Measurements from ENCODE around the gene ATP6V1G2.
"Not testable (repeated sequence)": the region's sequence is repeated elsewhere in the genome, so short reads cannot be mapped to it uniquely, and the experiment has no call there.

Gene ATP6V1G2
- total RNA-seq, result 0 to 0.77 (median 0.10) reads per million in 17 experiments

DNA sequence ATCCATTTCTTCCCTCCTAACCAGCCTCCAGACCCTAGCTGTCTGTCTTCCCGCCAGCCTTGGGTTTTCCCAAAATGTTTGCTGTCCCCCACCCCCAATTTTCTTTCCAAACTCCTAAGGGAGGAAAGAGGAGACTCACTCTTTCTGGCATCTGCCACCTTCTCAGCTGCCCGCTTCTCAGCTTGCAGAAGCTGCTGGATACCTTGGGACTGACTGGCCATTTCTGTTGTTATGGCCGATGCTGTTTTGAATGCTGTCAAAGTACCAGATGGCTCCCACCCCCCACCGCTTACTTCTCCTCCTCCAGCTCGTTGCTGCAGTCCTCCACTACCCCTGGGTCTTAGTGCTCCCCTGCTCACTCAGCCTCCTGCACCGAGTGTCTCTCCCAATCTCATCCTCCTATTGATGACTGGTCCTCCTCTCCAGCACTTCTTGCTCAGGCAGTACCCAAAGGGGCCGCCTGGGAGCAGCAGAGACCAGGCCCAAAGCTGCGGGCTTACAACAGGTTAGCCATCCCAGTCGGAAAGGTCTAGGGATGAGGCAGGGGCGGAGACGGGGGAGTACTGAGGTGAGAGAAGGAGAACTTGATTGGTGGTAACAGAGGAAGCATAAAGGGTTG lies at the start of gene ATP6V1G2:
ATP6V1G2 (minus strand) TSS at position 270 of the 619 bp plus-strand sequence; CDS start at position 221, 49 bp downstream.
- DNase-seq, result peak; percentile 80 to 88 (median 84)

DNA sequence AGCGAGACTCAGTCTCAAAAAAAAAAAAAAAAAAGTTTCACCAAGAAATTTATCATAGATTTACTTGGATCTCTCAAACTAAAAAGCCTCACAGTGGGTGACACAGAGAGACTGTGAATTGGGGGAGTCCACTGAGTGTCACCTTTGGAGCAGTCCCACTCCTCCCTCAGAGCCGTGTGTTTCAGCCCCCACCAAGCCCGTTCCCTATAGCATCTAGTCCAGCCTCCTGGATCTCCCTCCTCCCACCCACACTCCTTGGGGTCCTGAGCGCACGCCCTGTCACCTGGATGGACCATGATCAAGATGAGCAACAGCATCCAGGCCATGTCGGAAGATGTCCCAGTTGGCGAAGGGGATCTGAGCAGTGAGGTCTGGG lies 46.0 kb upstream of the ATP6V1G2 start:
- no peak for DNase-seq

DNA sequence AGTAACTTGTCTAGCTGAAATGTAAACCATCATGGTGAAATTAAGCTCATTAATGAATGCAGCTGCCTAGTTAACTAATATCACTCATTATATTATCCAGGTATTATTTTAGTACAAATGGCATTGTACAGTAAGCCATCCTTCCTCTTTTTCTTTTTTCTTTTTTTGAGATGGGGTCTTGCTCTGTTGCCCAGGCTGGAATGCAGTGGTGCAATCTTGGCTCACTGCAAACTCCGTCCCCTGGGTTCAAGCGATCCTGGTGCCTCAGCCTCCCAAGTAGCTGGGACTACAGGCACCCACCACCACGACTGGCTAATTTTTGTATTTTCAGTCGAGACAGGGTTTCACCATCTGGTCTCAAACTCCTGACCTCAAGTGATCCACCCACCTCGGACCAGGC lies 44.3 kb upstream of the ATP6V1G2 start:
- DNase-seq, result not testable (repeated sequence)

DNA sequence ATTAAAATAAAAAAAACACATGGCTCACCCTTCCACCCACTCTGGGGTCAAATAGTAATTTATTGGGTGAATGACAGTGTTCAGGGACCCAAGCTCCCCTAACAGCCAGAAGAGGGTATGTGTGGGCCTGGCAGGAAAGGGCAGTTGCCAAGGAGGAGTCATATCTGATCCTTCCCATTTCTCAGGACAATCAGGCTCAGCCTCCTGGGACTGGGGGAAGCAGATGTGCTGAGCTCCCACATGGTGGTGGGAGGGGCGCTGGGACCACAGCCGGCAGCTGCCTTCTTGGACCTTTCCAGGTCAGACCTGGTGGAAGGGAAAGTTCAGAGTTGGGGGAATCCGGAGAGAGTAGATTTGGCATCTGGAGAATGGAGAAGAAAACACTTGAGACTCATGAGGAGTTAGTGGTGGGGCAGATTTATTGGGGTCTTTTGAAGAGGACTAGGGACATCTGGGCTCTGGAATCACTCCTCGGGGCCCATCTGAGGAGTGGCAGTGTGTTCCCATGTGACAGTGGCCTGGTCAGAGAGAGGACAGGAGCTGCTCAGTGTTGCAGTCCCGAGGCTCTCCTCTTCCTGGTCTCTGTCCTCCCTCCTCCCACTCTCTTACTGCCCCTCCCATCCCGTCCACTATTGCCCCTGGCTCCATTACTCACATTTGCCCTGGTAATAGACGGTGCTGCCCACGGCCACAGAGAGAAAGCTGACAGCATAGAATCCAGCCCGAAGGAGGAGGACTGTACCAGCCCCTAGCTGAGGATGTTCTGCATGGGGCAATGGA lies 42.7 kb upstream of the ATP6V1G2 start:
- DNase-seq, result peak; percentile 57 to 83 (median 77)

DNA sequence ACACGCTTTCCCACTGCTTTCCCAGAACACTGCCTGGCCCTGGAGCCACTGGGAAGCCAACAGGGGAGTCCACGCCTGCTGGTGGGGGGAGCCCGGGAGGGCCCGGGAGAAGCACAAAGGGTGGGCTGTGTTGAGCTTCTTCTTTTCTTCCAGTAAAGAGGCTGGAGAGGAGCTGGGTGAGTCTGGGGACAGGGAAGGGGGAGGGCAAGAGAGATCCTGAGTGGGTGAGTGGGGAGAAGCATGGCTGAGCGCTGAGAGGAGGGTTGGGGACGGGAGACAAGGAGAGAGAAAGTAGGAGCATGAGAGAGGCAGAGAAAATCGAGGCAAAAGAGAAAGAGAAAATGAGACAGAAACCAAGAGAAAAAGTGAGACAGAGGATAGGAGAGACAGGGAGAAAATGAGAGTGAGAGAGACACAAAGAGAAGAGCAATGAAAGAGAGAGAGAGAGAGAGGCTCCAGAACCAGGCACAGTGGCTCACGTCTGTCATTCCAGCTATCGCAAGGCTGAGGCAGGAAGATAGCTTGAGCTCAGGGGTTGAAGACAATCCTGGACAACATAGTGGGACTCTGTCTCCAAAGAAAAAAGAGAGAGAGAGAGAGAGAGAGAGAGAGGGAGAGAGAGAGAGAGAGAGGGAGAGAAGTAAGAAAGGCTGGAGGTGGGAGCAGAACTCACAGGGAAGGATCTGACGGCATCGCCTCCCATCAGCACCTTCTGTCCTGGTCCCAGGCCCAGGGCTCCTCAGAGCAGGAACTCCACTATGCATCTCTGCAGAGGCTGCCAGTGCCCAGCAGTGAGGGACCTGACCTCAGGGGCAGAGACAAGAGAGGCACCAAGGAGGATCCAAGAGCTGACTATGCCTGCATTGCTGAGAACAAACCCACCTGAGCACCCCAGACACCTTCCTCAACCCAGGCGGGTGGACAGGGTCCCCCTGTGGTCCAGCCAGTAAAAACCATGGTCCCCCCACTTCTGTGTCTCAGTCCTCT lies 41.7 kb upstream of the ATP6V1G2 start:
- DNase-seq, result peak in 3 of 4 experiments; percentile 17 to 47 (median 46)

DNA sequence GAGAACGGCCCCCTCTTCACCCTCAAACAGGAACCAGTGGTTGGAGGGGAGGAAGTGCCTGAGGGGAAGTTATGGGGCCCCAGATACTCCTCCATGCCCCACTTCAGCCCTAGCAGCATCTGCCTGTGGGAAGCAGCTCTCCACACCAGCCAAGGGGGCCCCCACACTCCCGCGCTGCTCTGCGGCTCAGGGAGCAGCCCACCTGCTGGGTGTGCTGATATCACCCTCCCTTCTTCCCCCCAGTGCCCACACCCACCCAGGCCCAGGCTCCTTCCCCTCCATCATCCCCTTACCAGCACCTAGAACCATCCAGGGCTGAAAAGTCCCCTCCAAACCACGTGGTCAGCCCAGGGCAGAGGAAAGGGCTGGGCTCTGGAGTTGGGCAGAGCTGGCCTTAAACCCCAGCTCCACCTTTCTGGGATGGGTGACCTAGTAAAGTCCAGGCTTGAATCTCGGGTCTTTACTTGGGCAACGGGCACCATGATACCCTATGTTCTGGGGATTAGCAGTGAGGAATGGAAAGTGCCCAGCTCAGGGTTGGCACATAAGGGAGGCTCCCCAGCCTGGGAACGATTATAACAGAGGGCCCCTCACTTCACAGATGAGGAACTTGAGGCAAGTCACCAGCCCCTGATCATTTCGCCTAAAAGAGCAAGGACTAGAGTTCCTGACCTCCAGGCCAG lies 40.3 kb upstream of the ATP6V1G2 start:
- DNase-seq, result peak; percentile 63 to 86 (median 82)

DNA sequence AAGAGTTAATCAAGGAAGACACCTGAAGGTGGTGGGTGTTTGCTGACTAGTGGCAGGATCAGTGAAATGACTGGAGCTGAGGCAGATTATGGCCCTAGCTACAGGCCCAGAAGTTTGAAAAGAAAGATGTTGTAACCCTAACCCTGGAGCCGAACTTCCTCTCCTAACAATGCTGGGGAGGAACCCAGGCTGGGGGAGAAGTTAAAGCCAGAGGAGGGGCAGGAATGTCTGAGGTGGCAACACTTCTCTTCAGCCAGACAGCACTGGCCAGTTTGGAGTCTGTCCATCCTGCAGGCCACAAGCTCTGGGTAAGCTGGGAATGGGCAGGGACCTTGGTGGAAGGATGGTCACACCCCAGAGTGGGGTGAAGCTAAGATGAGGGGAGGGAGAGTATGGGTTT lies 39.6 kb upstream of the ATP6V1G2 start, which contains the start of gene LST1:
LST1 (plus strand) TSS at position 270 of the 400 bp plus-strand sequence. CDS start 1,023 bp downstream, outside the sequence.
- DNase-seq, result peak; percentile 81 to 89 (median 85)

DNA sequence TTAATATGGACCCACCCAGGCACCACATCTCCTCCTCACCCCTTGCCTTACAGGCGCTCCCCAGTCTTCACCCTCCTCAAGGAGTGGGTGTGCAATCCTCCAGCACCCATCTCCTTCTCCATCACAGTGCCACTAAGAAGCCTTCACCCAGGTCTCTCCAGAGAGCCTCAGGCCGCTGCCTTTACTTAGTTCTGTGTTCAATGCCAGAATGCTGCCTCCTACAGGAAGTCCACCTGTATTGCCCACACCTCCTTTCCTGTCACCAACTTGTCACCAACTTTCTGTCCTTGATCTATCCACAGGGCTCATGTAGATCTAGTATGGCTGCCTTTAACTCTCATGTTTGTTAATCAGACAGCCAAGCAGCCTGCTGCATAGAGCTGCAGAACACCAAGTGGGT lies 39.1 kb upstream of the ATP6V1G2 start:
- peak in 2 of 4 experiments; percentile 20 to 29 for DNase-seq

DNA sequence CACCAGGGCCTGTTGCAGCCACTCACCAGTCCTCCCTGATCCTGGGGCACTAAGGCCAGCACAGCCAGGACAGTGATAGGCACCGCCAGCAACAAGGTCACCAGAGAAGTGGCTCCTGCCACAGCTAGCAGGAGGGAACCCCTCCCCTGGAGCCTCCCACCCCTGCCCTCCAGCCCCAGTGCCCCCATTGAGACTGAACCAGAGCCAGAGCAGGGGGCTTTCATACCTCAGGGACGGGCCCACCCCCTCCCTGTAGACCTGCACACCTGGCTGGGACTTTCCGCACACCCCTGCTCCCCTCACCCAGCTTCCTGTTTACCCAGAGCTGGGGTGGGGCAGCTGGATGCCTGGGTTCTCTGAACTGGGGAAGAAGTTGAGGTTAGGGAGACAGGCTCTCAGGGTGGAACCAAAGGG lies 35.8 kb upstream of the ATP6V1G2 start, which contains the start of gene LTB:
LTB (minus strand) TSS at position 195 of the 414 bp plus-strand sequence; CDS start at position 188, 7 bp downstream.
- no peak for DNase-seq

DNA sequence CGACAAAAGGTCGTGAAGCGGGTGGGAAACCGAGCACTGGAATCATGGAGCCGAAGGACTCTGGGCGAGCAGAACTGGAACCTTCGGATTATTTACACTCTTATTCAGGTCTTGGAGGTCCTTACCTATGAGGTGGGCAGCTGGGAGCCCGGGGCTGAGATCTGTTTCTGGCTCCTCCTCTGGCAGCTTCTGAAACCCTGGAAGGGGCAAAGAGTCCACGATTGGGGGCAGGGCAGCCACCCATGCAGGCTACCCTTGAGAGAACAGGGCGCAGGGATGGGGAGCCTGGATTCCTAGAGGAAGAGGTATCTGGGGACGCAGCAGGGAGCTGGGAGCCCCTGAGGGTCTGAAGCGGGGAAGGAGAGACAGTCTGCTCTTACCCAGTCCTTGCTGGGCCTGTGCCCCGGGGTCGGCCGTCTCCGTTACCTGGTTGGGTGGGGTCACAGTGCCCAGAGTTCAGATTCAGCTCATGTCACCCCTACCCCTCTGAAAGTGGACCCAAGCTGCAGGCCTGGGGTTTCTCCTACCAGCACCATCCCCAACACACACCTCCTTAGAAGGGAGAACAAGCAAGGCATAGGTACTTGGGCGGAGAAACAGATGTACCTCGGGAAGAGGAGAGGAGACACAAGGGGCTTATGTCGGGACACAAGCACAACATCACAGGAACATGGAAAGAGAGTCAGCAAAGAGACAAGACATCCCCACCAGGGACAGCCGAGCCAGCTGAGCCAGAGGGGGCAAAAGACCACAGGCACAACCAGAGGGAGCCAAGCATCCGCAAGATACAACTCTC lies 35.2 kb upstream of the ATP6V1G2 start:
- DNase-seq, result peak in 1 of 4 experiments; percentile 38

DNA sequence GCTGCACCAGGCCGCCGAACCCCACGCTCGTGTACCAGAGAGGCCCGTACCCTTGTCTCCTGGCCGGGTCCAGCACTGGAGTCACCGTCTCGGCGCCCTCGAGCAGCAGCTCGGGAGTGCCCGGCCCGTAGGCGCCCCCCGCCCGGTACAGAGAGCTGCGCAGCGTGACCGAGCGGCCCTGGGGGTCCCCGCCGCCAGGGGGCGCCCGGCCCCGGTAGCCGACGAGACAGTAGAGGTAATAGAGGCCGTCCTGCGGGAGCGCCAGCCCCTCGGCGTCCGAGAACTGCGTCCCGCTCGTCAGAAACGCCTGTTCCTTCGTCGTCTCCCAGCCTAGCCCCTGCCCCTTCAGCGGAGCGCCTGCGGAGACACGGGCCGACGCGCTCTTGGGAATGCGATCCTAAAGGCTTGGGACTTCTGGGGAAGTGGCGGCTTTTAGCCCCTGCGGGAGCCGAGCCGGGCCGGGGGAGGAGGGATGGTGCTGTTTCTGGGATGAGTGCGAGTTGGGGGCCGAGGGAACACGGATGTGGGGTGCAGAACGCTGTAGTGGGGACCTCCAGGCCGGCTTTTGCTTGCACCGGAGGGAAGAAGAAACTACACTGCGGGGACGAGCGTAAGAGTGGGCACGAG lies 34.5 kb upstream of the ATP6V1G2 start:
- DNase-seq, result peak; percentile 84 to 95 (median 91)

DNA sequence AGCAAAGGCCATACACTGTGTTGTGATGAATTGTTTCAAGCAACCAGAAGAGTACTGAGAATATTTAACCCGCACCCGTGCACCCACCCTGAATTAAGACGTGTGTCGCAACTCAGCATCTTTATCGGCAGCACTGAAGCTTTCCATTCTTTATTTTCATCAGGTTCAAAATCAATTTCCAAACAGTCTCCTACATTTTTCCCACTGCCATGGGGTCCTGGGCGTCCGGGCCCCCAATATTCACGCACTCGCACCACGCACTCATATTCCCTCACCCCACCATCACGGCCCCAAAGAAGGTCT lies 34.0 kb upstream of the ATP6V1G2 start:
- DNase-seq, result no peak

DNA sequence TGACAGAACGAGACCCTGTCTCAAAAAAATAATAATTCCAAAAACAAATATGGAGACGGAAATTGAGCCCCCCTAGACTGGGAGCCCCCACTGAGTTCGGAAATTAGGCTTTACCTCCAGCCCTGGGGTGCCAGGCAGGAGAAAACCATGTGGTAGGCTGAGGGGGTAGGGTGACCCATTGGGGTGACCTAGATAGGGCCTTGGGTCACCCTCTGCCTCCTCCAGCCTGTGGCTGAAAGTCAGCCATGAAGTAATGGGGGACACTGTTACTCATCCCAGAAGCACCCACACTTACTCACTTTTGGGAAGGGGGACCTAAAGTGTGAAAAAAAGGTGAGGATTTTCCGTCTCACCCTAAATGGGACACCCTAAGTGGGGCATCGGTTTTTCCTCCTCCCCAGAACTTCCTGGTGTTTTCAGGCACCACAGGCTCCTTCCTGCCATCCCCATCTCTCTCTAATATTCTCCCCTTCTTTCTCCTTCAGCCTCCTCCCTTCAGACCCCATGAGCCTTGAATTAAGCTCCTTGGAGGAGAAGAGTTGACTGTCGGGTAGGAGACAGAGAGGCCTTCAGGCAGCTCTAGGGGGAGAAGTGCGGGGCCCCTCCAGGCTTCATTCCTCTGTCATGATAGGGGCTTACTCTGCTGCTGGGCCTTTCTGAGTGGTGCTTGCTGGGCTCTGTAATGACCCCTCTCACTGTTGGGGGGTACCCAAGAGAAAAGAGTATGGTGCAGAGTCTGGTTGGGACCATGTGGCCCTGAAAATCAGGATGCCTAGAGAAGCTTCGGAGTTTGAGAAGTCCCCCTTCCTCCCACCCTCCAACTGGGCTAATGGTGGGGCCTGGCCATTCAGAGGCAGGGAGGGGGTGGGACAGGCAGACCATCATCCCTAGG lies 33.4 kb upstream of the ATP6V1G2 start:
- DNase-seq, result no peak

DNA sequence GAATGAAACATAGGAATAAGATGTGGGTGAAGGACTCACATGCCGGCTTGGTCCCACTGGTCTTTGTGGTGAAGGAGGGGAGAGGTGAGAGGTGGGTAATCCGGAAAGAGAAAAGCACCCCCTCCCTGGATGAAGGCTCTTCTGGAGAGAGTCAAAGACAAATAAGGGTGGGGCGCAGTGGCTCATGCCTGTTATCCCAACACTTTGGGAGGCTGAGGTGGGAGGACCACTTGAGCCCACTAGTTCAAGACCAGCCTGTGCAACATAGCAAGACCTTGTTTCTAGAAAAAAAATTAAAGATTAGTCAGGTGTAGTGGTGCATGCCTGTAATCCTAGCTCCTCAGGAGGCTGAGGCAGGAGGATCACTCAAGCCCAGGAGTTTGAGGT lies 32.7 kb upstream of the ATP6V1G2 start:
- no peak for DNase-seq

DNA sequence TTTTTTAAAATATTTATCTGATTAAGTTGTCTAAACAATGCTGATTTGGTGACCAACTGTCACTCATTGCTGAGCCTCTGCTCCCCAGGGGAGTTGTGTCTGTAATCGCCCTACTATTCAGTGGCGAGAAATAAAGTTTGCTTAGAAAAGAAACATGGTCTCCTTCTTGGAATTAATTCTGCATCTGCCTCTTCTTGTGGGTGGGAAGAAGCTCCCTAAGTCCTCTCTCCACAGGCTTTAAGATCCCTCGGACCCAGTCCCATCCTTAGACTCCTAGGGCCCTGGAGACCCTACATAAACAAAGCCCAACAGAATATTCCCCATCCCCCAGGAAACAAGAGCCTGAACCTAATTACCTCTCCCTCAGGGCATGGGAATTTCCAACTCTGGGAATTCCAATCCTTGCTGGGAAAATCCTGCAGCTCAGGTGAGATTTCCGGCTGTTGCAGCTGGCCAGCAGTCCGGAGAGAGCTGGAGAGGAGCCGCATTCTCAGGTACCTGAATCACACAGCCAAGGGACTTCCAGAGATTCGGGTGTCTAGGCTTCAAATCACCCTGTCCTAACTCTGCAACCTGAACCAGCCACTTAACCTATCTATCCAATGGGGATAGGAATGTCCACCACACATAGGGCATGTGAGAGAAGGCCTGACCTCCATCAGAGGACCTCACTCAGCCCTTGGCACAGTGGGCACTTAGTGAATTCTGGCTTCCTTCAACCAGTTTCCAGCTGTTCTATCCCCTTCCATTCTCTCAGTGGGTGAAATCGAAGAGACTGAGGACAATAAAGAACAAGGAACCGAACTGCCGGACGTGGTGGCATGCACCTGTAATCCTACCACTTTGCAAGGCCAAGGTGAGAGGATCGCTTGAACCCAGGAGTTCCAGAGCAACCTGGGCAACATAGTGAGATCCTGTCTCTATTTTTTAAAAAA lies 32.0 kb upstream of the ATP6V1G2 start:
- DNase-seq, result no peak

DNA sequence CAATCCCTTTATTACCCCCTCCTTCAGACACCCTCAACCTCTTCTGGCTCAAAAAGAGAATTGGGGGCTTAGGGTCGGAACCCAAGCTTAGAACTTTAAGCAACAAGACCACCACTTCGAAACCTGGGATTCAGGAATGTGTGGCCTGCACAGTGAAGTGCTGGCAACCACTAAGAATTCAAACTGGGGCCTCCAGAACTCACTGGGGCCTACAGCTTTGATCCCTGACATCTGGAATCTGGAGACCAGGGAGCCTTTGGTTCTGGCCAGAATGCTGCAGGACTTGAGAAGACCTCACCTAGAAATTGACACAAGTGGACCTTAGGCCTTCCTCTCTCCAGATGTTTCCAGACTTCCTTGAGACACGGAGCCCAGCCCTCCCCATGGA lies 31.2 kb upstream of the ATP6V1G2 start:
- no peak for DNase-seq

DNA sequence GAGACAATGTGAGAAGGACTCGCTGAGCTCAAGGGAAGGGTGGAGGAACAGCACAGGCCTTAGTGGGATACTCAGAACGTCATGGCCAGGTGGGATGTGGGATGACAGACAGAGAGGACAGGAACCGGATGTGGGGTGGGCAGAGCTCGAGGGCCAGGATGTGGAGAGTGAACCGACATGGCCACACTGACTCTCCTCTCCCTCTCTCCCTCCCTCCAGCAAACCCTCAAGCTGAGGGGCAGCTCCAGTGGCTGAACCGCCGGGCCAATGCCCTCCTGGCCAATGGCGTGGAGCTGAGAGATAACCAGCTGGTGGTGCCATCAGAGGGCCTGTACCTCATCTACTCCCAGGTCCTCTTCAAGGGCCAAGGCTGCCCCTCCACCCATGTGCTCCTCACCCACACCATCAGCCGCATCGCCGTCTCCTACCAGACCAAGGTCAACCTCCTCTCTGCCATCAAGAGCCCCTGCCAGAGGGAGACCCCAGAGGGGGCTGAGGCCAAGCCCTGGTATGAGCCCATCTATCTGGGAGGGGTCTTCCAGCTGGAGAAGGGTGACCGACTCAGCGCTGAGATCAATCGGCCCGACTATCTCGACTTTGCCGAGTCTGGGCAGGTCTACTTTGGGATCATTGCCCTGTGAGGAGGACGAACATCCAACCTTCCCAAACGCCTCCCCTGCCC lies 30.6 kb upstream of the ATP6V1G2 start:
- no peak for DNase-seq

Data from suppressor macrophage (primary cell).